ENCODE results near the gene LRRC26. TPM values are rescaled to one million over a fixed set of nuclear protein-coding genes. Genes with fewer than 3 reads are reported as not detected.

The LRRC26 gene
- polyA plus RNA-seq, 4 donors: 0.12 to 0.29 (median 0.17) TPM; not detected in 1

- no peak for DNase-seq (ENCODE audit: low read depth in 4 of 4, low spot score in 2 of 4)
These were observed 29.7 kb upstream of the LRRC26 start for GRCh38 chr9:137199411-137200121.

GRCh38 chr9:137198902-137199283, 29.0 kb upstream of the LRRC26 start:
- no peak for DNase-seq (ENCODE audit: low read depth in 4 of 4, low spot score in 2 of 4)

- DNase-seq (ENCODE audit: low read depth in 4 of 4, low spot score in 2 of 4): no peak
These were observed 28.4 kb upstream of the LRRC26 start for GRCh38 chr9:137198051-137198901.

GRCh38 chr9:137195525-137196220, 25.8 kb upstream of the LRRC26 start:
- DNase-seq (ENCODE audit: low read depth in 4 of 4, low spot score in 2 of 4): no peak

- DNase-seq (ENCODE audit: low read depth in 4 of 4, low spot score in 2 of 4): no peak
These were observed 25.1 kb upstream of the LRRC26 start for GRCh38 chr9:137194909-137195308.

- DNase-seq (ENCODE audit: low read depth in 4 of 4, low spot score in 2 of 4): no peak
These were observed 24.5 kb upstream of the LRRC26 start for GRCh38 chr9:137194388-137194787.

- no peak for DNase-seq (ENCODE audit: low read depth in 4 of 4, low spot score in 2 of 4)
These were observed 23.9 kb upstream of the LRRC26 start for GRCh38 chr9:137193771-137194170.

GRCh38 chr9:137192859-137193258, 23.0 kb upstream of the LRRC26 start:
- DNase-seq (ENCODE audit: low read depth in 4 of 4, low spot score in 2 of 4): no peak

- no peak for DNase-seq (ENCODE audit: low read depth in 4 of 4, low spot score in 2 of 4)
These were observed 22.6 kb upstream of the LRRC26 start for GRCh38 chr9:137192448-137192780.

- no peak for DNase-seq (ENCODE audit: low read depth in 4 of 4, low spot score in 2 of 4)
These were observed 22.0 kb upstream of the LRRC26 start for GRCh38 chr9:137191691-137192447.

- DNase-seq (ENCODE audit: low read depth in 4 of 4, low spot score in 2 of 4): no peak
These were observed 21.4 kb upstream of the LRRC26 start for GRCh38 chr9:137191245-137191644.

- DNase-seq (ENCODE audit: low read depth in 4 of 4, low spot score in 2 of 4): no peak
These were observed 20.5 kb upstream of the LRRC26 start for GRCh38 chr9:137190315-137190856.

- DNase-seq (ENCODE audit: low read depth in 4 of 4, low spot score in 2 of 4): no peak
These were observed 19.7 kb upstream of the LRRC26 start for GRCh38 chr9:137189297-137190295.

GRCh38 chr9:137188490-137189296, 18.8 kb upstream of the LRRC26 start, which contains the start of the genes ANAPC2 and SSNA1:
Gene ANAPC2, minus strand, starts transcription at chr9:137188560. Its CDS starts 28 bp downstream, at chr9:137188532.
Gene SSNA1, plus strand, starts transcription at chr9:137188676. Its CDS starts 51 bp downstream, at chr9:137188727.
- peak; percentile 88 to 92 (median 90) for DNase-seq (ENCODE audit: low read depth in 4 of 4, low spot score in 2 of 4)

- no peak for DNase-seq (ENCODE audit: low read depth in 4 of 4, low spot score in 2 of 4)
These were observed 18.2 kb upstream of the LRRC26 start for GRCh38 chr9:137188086-137188489.

- no peak for DNase-seq (ENCODE audit: low read depth in 4 of 4, low spot score in 2 of 4)
These were observed 17.5 kb upstream of the LRRC26 start for GRCh38 chr9:137187386-137187785.

- DNase-seq (ENCODE audit: low read depth in 4 of 4, low spot score in 2 of 4): no peak
These were observed 16.5 kb upstream of the LRRC26 start for GRCh38 chr9:137186385-137186784.

- no peak for DNase-seq (ENCODE audit: low read depth in 4 of 4, low spot score in 2 of 4)
These were observed 16.1 kb upstream of the LRRC26 start for GRCh38 chr9:137185921-137186320.

Measured in left renal cortex interstitium (tissue), 4 donors.